ENCODE measurements around the gene B9D1.

The B9D1 gene

DNA sequence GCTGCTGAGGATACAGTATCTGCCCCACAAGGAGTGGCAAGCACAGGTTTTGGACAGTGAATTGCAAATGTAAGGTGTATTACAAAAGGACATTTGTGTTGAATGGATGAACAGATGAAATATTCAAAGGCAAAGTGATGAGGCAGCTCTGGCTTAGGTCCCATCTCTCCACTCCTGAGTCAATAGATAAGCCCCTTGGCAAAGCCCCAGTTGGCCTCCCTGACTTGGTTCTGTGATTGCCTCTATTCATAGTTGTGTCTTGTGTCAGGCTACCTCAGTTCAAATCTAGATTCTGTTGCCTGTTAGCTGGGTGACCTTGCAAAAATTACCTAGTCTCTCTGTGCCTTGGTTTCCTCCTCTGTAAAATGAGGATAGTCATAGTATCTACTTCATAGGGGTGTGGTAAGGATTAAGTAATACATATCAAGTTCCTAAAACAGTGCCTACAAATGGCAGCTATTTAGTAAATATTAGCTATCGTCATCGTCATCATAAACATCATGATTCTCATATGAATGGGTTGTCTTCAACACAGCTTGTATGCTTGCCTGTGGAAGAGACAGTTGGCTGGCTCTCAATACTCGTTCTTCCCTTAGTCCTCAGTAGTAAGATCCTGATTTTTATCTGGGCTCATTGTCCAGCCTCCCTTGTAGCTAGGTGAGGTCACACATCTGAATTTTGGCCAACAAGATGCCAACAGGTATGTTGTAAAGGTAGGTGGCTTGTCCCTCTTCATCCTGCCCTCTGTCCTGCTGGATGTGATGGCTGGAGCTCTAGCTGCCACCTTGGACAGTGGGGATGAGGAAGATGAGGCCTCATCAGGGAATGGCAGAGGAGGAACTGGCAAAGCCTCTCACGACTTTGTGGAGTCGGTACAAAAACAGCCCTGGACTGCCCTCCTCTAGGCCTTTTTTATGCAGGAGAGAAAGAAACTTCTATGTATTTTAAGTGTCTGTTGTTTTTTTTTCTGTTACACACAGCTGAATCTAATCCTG, 26.6 kb upstream of the B9D1 start:
- DNase-seq, result no peak

DNA sequence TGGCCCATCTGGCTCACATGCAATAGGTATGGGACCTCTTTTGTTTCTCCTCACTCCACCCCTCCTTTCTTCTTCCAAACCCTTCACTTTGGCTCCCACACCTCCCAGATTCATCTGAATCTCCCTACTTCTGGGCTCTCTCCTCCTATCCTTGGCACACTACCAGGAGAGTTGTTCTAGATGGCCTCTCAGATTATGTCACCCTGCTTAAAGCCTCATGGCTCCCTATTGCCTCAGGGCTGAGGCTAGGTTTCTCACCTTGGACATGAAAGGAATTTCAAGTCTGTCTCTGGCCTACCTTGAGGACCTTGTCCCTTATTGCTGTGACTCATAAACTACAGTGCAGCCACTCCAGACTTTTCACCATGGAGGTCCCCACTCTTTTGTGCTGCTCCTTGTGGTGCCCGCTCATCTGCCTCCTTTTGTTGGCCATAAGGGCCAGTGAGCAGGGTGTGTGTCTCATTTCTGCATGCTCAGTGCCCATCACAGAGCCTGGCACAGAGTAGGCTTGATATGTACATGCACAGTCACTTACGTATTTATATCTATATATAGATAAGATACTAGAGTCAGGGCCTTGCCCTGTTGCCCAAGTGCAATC, 25.5 kb upstream of the B9D1 start:
- no peak for DNase-seq

DNA sequence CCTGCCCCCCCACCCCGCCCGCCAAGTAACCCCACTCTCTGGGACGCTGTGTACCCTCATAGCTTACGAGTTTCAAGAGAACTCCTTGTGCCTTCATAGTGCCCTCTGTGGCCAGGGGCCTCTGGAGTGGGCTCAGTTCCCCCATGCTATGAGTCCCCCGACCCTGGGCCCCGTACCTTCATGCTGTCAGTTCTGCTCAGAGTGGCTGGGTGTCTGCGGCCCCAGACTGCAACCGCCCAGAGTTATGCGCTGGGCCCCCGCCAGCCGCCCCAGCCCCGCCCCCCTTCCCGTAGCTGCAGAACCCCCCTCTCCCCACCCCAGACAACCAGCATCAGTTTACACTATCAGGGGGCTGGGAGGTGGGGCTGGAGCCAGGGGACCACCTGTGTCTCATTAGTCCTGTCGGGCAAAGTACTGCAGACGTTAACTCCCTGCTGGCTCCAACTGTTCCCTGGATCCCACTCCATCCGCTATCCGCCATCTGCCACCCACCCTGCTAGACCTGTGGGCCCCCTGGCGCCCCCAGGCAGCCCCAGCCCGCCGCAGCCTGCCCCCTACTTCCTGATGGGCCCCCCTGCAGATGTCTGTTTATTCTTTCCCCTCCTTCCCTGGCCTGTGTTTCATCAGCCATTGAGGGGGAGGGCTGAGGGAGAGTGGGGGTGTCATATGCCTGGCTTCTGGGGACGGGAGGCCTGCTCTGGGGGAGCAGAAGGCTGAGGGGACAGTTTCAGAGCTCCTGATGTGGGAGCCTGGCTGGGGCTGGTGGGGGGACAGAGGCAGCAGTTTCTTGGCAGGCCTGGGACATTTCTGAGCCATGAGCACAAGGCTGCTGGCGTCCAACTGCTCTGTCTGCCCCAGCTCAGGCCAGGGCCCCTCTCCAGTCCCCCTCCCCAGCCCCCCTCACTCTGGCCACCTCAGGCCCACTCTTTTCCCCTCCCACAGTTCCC, 24.7 kb upstream of the B9D1 start, which contains the start of gene MFAP4:
MFAP4 (minus strand) TSS at position 217 of the 947 bp plus-strand sequence; CDS start at position 182, 35 bp downstream.
- DNase-seq, result no peak

DNA sequence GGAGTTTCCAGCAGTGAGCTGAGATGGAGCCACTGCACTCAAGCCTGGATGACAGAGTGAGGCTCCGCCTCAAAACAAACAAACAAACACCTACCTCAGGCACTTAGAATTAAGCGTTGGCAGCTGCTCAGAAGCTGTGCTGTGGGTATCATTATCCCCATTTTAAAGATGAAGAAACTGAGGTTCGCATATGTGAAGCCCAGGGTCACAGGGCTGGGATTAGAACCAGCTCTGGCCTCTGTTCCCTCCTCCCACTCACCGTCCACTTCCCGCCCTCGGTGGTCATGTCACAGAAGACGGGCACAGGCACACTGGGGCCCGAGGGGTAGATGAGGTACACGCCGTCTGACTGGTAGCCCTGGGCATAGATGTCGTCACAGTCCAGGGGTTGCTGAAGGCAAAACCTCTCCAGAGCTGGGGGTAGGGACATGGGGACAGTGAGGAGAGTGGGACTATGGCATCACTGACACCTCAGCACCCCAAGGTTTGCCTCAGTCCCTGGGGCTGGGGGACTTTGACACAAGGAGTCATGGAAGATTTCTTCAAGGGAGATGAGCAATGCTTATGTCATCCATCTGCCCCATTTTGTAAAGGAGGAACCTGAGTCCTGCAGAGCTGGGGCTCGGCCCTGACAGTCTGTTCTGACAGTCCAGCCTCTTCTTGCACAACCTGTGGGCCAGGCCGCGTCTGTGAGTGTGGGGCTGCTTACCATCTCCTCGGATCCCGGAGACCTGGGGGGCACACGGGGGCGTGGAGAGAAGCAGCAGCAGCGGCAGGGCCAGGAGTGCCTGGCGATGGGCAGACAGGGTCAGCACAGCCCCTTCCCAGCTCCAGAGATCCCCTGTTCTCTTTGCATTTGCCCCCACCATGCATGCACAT, 23.8 kb upstream of the B9D1 start:
- no peak for DNase-seq

DNA sequence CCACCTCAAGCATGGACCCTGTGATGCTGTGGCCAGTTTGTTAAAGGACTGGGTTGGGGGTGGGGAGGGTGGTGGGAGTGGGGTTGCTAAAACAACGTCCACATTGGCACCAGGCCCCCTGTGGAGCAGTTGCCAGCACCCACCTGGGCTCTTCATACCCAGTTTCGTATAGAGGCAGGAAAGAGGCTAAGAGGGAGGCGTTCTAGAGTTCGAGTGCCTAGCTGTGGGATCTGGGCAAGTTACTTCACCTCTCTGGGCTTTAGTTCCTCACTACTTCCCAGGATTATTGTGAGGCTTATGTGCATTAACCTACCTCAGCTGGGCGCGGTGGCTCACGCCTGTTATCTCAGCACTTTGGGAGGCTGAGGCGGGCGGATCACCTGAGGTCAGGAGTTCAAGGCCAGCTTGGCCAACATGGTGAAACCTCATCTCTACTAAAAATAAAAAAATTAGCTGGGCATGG, 23.0 kb upstream of the B9D1 start:
- no peak for DNase-seq

DNA sequence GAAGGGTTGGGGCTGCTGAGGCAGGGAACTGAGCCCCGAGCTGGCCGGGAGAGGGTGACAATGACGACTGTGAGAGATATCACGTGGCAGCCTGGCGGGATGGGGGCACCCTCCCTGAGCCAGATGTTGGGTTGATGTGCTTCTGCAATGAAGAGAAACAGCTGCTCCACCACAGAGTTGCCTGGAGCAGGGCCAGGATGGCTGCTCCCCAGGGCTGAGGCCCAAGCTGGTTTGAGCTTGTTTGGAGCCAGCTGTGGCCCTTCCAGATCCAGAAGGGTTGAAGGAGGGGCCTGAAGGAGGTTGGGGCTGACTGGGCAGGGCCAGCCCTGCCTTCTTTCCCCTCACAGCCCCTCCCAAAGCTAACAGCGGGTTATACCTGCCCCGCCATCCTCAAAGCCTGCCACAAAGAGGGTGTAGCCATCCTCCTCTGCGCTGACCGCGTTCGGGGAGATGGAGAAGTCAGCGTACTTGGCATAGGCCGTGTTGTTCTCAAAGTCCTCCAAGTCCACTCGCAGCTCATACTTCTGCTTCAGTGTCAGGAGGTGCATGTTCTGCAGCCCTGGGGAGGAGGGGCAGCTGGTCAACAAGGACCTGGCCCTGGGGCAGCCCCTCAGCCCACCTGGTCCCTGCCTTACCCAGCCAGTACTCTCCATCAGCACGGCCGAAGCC, 22.3 kb upstream of the B9D1 start:
- DNase-seq, result no peak

DNA sequence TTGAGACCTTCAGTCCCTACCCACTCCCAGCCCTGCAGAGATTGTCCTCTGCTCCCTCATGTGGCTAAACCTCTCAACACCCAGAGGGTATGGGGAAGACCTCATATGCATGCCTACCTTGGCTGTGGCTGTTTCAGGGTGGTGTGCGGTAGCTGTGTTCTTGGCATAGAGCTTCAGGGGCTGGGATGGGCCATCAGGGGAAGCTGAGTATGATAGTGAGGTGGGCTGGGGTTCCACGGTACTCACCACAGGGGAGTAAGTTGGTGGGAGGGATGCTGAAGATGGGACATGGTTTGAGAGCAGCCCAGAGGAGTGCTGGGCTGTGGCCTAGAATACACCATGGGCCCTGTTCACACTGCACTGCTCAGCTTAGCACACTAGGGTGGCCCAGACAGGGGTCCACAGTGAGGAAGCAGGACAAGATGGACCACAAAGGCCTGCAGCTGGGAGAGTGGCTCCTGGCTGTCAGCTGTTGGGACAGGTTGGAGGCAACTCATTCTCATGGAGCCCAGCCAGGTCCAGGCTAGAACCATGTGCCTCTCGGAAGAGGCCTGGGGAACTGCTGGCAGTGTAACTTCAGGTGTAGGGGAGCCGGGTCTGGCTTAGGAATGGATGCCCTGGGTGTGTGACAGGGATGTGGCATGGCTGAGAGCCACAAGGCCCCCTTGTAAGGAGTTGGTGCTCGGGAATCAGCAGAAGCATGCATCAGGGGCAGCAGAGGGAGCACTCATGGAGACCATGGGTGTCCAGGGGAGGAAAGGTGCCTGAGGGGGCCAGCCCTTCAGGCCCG, 21.4 kb upstream of the B9D1 start:
- DNase-seq, result no peak

DNA sequence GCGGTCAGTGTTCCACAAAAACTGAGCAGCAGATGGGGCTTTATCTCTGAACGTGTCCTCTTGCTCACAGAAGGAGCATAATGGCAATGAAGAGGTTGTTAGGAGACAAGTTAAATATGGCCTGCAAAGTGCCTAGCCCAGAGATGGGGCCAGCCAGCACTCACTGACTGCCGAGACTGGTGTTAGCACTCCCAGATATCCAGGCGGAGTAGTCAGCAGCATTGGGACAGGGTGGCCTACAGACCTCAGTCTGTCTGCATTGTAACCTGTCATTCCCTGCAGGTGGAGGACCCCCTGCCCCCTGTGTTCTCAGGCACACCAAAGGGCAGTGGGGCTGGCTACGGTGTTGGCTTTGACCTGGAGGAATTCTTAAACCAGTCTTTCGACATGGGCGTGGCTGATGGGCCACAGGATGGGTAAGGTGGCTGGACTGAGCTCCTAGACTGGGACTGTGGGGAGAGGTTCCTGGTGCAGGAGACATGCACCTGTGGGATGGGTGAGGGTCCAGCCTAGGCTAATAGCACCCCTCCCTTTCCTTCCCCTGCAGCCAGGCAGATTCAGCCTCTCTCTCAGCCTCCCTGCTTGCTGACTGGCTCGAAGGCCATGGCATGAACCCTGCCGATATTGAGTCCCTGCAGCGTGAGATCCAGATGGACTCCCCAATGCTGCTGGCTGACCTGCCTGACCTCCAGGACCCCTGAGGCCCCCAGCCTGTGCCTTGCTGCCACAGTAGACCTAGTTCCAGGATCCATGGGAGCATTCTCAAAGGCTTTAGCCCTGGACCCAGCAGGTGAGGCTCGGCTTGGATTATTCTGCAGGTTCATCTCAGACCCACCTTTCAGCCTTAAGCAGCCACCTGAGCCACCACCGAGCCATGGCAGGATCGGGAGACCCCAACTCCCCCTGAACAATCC, 20.3 kb upstream of the B9D1 start:
- no peak for DNase-seq

DNA sequence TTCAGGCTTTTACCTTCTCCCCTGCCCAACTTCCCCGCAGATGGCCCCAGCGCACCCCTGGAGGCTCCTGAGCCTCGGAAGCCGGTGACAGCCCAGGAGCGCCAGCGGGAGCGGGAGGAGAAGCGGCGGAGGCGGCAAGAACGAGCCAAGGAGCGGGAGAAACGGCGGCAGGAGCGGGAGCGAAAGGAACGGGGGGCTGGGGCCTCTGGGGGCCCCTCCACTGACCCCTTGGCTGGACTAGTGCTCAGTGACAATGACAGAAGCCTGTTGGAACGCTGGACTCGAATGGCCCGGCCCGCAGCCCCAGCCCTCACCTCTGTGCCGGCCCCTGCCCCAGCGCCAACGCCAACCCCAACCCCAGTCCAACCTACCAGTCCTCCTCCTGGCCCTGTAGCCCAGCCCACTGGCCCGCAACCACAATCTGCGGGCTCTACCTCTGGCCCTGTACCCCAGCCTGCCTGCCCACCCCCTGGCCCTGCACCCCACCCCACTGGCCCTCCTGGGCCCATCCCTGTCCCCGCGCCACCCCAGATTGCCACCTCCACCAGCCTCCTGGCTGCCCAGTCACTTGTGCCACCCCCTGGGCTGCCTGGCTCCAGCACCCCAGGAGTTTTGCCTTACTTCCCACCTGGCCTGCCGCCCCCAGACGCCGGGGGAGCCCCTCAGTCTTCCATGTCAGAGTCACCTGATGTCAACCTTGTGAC, 19.4 kb upstream of the B9D1 start:
- DNase-seq, result no peak

DNA sequence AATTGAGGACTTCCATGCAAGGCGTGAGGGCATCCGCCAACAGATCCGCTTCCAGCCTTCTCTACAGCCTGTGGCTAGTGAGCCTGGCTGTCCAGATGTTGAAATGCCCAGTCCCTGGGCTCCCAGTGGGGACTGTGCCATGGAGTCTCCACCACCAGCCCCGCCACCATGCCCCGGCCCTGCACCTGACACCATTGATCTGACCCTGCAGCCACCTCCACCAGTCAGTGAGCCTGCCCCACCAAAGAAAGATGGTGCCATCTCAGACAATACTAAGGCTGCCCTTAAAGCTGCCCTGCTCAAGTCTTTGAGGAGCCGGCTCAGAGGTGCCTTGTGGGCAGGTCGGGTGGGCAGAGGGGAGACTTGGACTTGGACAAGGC, 18.8 kb upstream of the B9D1 start:
- DNase-seq, result no peak

DNA sequence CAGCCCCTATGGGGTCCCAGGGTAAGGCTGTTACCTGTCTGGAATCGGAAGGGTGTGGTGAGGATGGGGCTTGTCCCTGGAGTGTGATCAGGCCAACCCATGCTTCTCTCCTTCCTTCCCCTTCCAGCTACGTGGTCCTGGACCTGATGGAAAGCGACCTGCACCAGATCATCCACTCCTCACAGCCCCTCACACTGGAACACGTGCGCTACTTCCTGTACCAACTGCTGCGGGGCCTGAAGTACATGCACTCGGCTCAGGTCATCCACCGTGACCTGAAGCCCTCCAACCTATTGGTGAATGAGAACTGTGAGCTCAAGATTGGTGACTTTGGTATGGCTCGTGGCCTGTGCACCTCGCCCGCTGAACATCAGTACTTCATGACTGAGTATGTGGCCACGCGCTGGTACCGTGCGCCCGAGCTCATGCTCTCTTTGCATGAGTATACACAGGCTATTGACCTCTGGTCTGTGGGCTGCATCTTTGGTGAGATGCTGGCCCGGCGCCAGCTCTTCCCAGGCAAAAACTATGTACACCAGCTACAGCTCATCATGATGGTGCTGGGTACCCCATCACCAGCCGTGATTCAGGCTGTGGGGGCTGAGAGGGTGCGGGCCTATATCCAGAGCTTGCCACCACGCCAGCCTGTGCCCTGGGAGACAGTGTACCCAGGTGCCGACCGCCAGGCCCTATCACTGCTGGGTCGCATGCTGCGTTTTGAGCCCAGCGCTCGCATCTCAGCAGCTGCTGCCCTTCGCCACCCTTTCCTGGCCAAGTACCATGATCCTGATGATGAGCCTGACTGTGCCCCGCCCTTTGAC, 18.2 kb upstream of the B9D1 start:
- no peak for DNase-seq

DNA sequence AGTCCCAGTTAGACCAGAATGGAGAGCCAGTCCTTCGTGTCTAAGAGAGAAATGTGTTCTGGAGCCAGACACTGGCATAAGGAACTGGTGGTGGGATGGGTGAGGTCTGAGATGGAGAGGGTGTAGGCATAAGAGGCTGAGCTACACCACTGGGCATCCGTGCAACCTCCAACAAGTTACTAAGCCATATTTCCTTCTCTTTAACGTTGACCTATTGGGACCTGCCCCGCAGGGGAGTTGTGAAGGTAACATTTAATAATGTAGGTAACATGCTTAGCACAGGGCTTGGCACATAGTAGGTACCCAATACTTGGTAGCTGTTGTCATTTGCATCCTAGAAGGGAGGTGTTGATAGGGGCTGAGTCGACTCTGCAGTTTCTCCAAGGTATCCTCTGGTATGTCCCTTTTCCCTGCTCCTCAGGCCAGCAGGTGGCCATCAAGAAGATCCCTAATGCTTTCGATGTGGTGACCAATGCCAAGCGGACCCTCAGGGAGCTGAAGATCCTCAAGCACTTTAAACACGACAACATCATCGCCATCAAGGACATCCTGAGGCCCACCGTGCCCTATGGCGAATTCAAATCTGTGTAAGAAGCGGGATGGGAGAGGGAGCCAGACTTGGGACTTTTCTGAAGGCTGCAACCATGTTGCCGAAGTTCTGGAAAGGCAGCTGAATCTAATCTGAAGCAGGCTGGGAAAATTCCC, 17.0 kb upstream of the B9D1 start:
- no peak for DNase-seq

DNA sequence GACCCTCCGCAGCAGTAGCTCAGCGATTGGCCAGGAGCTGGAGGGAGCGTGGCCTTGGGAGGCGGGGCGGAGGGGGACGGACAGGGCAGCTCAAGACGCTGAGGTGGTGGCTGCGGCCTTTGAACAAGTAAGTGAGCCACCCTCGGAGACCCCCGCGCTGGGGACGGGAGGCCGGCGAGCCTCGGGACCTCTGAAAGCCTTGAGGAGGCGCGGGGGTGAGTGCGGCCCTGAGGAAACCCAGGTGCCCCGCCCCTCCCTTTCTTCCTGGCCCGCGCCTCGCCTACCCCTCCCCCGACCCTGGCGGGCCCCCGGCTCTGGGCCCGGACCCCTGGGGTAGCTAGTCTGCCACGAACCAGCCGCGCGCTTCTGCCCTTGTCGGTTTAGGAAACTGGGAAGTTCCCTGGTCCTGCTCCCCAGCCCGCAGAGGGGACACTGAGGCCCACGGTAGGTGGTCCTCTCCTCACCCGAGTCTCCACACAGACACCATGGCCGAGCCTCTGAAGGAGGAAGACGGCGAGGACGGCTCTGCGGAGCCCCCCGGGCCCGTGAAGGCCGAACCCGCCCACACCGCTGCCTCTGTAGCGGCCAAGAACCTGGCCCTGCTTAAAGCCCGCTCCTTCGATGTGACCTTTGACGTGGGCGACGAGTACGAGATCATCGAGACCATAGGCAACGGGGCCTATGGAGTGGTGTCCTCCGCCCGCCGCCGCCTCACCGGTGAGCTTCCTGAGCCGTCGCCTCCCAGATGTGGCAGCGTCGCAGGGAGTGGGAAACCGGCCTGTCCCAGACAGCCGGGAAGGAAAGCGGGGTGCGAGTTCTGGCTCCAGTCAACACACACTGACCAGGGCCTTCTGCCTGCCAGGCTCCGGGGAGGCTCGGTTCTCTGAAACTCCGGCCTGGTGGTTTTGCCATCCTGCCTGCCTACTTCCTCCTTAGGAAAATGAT, 16.2 kb upstream of the B9D1 start, which contains the start of gene MAPK7:
MAPK7 (plus strand) TSS at position 83 of the 945 bp plus-strand sequence; CDS start at position 486, 403 bp downstream.
- no peak for DNase-seq

DNA sequence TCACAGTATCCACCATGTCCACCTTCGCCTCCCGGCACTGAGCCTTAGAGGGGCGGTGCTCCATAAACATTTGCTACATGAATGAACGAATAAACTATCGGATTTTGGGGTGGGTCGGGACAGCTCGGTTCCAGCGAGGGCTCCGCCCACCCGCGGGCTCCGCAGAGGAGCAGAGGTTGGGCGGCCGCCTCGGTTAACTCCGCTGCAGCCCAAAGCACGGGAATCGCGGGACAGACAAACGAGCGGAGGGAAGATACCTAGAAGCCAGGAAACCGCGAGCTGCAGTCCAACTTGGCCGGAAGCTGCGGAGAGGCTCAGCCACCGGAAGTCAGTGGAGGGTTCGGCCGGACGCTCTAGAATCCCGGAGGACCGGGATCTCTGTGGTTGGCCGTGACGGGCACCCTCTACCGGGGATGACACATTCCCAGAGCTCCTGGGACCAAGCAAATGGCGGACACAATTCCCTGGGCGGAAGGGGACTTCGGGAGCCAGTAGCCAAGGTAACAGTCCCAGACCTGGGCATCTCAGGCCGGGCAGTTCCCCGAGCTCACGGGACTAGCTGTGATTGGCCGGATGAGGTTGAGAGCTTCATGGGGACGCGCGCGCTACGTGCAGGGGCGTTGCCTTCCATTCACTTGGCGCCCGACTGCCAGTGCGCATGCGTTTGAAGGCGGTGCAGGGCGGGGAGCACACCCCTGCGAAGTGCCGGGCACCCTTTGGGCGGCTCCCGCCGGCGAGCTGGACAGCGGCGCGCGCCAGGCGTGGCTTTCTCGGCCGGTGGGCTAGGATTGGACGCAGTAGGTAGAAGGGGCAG, 15.3 kb upstream of the B9D1 start:
- peak; percentile 97 for DNase-seq

DNA sequence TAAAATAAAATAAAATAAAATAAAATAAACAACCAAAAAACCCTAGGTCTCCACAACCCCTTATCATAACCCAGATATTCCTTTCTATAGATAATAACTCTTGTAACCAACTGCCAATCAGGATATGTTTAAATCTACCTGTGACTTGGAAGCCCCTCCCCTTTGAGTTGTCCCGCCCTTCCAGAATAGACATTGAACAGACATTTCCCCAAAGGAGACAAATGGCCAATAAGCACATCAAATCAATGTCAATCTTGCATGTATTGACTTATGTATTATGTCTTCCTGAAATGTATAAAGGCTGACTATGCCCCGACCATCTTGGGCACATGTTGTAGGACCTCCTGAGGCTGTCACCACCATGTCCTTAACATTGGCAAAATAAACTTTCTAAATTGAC, 14.3 kb upstream of the B9D1 start:
- DNase-seq, result peak; percentile 36

All from CD4-positive, alpha-beta T cell treated with Interleukin-17A for 1 hour (primary cell).